ENCODE measurements around the gene DAZAP1. TPM values are rescaled to one million over a fixed set of nuclear protein-coding genes. Genes with fewer than 3 reads are reported as not detected.

The DAZAP1 gene
- total RNA-seq, 1 donor, result 61.7 TPM

DNA sequence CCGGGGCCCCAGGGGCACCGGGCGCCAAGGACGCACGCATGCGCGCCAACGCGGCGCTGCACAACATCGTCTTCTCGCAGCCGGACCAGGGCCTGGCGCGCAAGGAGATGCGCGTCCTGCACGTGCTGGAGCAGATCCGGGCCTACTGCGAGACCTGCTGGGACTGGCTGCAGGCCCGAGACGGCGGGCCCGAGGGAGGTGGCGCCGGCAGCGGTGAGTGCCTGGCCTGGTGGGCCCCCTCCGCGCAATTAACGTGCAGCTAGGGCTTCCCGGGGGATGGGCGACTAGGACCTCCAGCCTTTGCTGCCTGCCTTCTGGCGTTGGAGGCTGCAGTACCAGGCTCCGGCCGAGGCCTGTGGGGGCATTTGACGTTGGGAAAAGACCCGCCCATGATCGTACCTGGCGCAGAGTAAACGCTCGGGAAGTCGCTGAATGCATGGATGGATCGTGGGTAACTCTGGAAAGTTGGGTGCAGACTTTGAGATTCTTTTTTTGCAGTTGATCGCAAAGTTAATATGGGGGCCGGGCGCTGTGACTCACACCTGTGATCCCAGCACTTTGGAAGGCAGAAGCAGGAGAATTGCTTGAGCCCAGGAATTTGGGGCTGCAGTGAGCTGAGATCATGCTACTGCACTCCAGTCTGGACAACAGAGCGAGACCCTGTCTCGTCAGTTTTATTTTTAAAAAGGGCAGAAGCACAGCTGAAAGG is 49.8 kb downstream of the DAZAP1 start:
- no peak overlapping the region for H3K4me3 ChIP-seq (ENCODE audit: low read depth, low read length)
- TF ChIP-seq, protein P1, sequence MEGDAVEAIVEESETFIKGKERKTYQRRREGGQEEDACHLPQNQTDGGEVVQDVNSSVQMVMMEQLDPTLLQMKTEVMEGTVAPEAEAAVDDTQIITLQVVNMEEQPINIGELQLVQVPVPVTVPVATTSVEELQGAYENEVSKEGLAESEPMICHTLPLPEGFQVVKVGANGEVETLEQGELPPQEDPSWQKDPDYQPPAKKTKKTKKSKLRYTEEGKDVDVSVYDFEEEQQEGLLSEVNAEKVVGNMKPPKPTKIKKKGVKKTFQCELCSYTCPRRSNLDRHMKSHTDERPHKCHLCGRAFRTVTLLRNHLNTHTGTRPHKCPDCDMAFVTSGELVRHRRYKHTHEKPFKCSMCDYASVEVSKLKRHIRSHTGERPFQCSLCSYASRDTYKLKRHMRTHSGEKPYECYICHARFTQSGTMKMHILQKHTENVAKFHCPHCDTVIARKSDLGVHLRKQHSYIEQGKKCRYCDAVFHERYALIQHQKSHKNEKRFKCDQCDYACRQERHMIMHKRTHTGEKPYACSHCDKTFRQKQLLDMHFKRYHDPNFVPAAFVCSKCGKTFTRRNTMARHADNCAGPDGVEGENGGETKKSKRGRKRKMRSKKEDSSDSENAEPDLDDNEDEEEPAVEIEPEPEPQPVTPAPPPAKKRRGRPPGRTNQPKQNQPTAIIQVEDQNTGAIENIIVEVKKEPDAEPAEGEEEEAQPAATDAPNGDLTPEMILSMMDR (IDR thresholded peaks at IDR 0.05; ENCODE audit: insufficient read depth, low read depth, low read length), result no peak
- no peak for DNase-seq (ENCODE audit: low read depth)

DNA sequence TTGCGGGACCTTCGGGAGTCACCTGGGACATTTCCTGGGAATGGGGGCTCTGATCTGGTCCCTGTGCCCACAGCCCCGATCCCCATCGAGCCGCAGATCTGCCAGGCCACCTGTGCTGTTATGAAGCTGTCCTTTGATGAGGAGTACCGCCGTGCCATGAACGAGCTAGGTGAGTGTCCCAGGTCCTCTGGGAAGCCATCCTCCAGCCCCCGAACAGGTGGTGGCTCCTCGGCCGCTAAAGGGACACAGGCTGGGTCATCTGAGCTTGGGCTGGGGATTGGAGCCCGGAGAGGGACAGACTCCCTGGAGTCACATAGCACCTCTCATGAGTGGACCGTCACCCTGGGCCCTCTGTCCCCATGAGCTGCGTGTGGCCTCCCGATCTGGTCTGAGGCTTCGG is 50.5 kb downstream of the DAZAP1 start:
- TF ChIP-seq, protein P1 (IDR thresholded peaks at IDR 0.05; ENCODE audit: insufficient read depth, low read depth, low read length), result no peak
- DNase-seq (ENCODE audit: low read depth), result no peak
- no peak overlapping the region for H3K4me3 ChIP-seq (ENCODE audit: low read depth, low read length)

DNA sequence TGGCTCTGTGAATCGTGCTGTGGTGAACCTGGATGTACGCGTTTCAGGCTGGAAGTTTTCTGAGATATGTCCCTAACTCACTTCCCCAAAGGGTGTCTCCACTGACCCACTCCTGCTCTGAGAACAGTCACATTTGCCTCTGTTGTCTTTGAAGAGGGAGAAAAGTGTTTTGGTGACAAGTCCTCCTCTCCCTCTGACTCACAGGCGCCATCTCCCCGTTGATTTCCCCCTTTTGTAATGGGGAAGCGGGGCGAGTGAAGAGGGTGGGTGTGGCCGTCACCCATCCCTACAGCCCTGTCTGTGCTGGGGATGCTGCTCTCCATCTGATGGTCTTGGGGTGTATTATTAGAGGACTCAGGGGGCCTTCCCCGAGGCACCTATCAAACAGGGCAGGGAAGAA is 52.1 kb downstream of the DAZAP1 start:
- TF ChIP-seq, protein P1 (IDR thresholded peaks at IDR 0.05; ENCODE audit: insufficient read depth, low read depth, low read length), result no peak
- no peak overlapping the region for H3K4me3 ChIP-seq (ENCODE audit: low read depth, low read length)
- DNase-seq (ENCODE audit: low read depth), result no peak

DNA sequence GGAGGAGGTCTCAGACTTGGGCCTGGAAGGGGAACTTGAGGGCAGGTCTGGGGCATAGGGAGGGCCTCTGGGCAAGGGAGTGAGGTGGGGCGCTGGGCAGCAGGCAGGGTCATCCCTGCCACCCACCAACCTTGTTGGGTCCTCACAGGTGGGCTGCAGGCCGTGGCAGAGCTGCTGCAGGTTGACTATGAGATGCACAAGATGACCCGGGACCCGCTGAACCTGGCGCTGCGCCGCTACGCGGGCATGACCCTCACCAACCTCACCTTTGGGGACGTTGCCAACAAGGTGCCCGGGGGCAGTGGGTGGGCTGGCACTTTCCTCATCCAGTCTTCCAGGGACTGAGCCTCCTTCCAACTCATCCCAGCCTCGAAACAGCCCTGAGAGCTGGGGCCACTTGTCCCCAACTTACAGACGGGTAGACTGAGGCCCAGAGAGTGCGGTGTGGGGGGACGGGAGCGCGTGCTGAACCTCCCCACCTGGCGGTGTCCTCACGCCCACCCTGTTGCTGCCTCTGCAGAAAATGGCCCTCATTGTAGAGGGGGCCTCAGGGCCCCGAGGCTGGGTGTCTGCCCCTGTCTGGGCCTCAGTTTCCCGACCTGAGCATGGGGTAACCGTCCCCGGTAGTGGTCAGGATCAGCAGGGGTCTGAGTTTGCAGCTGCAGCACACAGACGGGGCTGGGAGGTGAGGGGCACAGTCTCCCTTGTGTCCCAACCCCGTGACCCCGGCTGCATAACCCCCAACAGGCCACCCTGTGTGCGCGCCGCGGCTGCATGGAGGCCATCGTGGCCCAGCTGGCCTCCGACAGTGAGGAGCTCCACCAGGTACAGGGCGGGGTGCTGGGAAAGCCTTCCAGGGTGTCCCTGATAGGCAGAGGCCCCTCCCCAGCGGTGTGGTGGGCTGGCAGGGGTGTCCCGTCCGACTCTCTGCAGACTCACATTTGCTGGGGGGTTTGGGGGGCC is 52.9 kb downstream of the DAZAP1 start:
- TF ChIP-seq, protein P1 (IDR thresholded peaks at IDR 0.05; ENCODE audit: insufficient read depth, low read depth, low read length), result no peak
- DNase-seq (ENCODE audit: low read depth), result no peak
- no peak overlapping the region for H3K4me3 ChIP-seq (ENCODE audit: low read depth, low read length)

DNA sequence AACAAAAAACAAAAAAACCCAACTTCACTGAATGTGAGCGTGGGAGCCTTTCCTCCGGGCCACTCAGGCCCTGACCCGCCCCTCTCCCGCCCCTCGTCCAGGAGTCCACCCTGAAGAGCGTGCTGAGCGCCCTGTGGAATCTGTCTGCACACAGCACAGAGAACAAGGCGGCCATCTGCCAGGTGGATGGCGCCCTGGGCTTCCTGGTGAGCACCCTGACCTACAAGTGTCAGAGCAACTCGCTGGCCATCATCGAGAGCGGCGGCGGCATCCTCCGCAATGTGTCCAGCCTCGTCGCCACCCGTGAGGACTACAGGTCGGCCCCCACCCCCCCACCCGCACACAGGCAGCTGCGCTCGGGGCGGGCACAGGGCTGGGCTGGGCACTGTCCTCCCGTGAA is 54.5 kb downstream of the DAZAP1 start:
- TF ChIP-seq, protein P1 (IDR thresholded peaks at IDR 0.05; ENCODE audit: insufficient read depth, low read depth, low read length), result no peak
- no peak overlapping the region for H3K4me3 ChIP-seq (ENCODE audit: low read depth, low read length)
- DNase-seq (ENCODE audit: low read depth), result no peak

DNA sequence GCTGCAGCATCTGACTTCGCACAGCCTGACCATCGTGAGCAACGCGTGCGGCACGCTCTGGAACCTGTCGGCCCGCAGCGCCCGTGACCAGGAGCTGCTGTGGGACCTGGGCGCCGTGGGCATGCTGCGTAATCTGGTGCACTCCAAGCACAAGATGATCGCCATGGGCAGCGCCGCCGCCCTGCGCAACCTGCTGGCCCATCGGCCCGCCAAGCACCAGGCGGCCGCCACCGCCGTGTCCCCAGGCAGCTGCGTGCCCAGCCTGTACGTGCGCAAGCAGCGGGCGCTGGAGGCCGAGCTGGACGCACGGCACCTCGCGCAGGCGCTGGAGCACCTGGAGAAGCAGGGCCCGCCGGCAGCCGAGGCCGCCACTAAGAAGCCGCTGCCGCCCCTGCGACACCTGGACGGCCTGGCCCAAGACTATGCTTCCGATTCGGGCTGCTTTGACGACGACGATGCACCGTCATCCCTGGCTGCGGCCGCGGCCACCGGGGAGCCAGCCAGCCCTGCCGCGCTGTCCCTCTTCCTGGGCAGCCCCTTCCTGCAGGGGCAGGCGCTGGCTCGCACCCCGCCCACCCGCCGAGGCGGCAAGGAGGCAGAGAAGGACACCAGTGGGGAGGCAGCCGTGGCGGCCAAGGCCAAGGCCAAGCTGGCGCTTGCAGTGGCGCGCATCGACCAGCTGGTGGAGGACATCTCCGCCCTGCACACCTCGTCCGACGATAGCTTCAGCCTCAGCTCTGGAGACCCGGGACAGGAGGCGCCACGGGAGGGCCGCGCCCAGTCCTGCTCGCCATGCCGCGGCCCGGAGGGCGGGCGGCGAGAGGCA is 58.0 kb downstream of the DAZAP1 start:
- H3K4me3 ChIP-seq (ENCODE audit: low read depth, low read length), result no peak overlapping the region
- DNase-seq (ENCODE audit: low read depth), result peak; percentile 33
- TF ChIP-seq, protein P1 (IDR thresholded peaks at IDR 0.05; ENCODE audit: insufficient read depth, low read depth, low read length), result peak; percentile 42
